Transverse colon (tissue), 4 donors: ENCODE measurements around the gene ZNF862. TPM values are rescaled to one million over a fixed set of nuclear protein-coding genes. Genes with fewer than 3 reads are reported as not detected.

Experiments
- DNase-seq: peaks from one replicate; pipeline ENCODE4 v3.0.0-alpha.2; 2019
- H3K27ac ChIP-seq, 4 donors: fragments of 200-600 bp; sonication (generic); 2 replicates each; pipeline ENCODE4 v1.5.1; 2016 to 2018; ENCODE audit warnings: inconsistent platforms in 4 of 4
- H3K27me3 ChIP-seq: fragments of 200-600 bp; sonication (generic); 2 replicates; pipeline ENCODE4 v1.5.1; 2017; ENCODE audit warnings: inconsistent platforms
- H3K36me3 ChIP-seq, 4 donors: fragments of 200-600 bp; sonication (generic); 2 replicates each; pipeline ENCODE4 v1.5.1; 2017 to 2019; ENCODE audit warnings: inconsistent platforms in 4 of 4
- H3K4me1 ChIP-seq, 4 donors: fragments of 200-600 bp; sonication (generic); 2 replicates each; pipeline ENCODE4 v1.5.1; 2017 to 2020; ENCODE audit warnings: inconsistent platforms in 4 of 4
- H3K4me3 ChIP-seq, 4 donors: fragments of 200-600 bp; sonication (generic); 1 replicate in 1 of 4; 2 replicates in 3 of 4; pipeline versions ENCODE4 v1.5.1 to v1.6.1; 2017 to 2019; ENCODE audit warnings: inconsistent platforms in 4 of 4
- H3K9me3 ChIP-seq, 2 donors: fragments of 200-600 bp; sonication (generic); 2 replicates each; pipeline ENCODE4 v1.5.1; 2017 to 2019; ENCODE audit warnings: inconsistent platforms in 2 of 2
- EP300 ChIP-seq: sonication (generic); formaldehyde crosslinking; IDR thresholded peaks from one replicate; pipeline ENCODE4 v1.6.1; 2017; ENCODE audit warnings: antibody characterized with exemption, low read depth
- POLR2A ChIP-seq: fragments of 450-650 bp; IDR thresholded peaks from one replicate; pipeline ENCODE4 v1.6.1; 2016; ENCODE audit warnings: antibody characterized with exemption, mild to moderate bottlenecking, moderate library complexity
- POLR2AphosphoS5 ChIP-seq, 3 donors: sonication (generic); formaldehyde crosslinking; IDR thresholded peaks; one replicate each; pipeline ENCODE4 v1.6.1; 2016; ENCODE audit warnings: antibody characterized with exemption in 3 of 3
- WGBS, 2 donors: methylation state at CpG; one replicate each; pipeline ENCODE4 v1.1.5; 2018; ENCODE audit warnings: low coverage in 1 of 2; 5-methylcytosine and 5-hydroxymethylcytosine counted together
- in situ Hi-C, 4 donors: fragments of 200-750 bp; cut with MboI; loops; one replicate each; pipeline versions ENCODE4 v1.15.0 to v1.15.1; 2017; ENCODE audit warnings: low sequenced_read_pairs in 3 of 4, low pct_ligation_motif_present in 1 of 4, low pct_unique_long_range_greater_than_20kb in 1 of 4
- intact Hi-C: fragments of 100-400 bp; cut with DNase I; formaldehyde crosslinking; loops from one replicate; pipeline ENCODE4 v1.15.1; 2023; ENCODE audit warnings: low total_unique reads
- total RNA-seq, 4 donors: library from RNA; depleted of rRNA; stranded (reverse); fragments of >200 nt; gene quantifications; one replicate each; pipeline ENCODE4 v1.1.0, GENCODE V29; 2016
- TF ChIP-seq, protein P1 (sequence below), 5 experiments: fragments of 200-600 bp in 3 of 5; fragments of 450-650 bp in 2 of 5; sonication (generic) in 3 of 5; IDR thresholded peaks; 1 replicate in 2 of 5; 2 replicates in 3 of 5; pipeline ENCODE4 v1.5.1; 2016 to 2017; ENCODE audit warnings: antibody characterized with exemption in 5 of 5, inconsistent platforms in 3 of 5, mild to moderate bottlenecking in 2 of 5, moderate library complexity in 1 of 5

ZNF862 gene
- total RNA-seq, 4 donors from 2014 or later = 12.7 to 23.5 (median 17.6) TPM

DNA sequence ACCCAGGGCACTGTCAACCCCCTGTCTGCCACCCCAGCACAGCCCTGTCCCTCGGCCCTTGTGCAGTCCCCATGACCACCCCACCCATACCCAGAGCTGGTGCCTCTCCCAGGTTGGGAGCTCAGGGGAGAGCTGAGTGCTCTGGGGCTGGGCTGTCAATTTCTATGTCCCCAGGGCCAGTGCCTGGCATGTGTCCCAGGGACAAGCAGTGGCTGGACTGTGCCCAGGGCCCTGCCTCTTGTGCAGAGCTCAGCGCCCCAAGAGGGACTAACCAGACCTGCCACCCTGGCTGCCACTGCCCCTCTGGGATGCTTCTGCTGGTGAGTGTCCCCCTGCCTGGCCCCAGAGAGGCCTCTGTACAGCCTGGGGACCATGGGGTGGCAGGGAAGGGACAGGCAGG lies 29.0 kb upstream of the ZNF862 start:
- WGBS, 2 donors = 55% methylated on average over 2 of the region's 2 CpGs; no CpG with 5 or more reads in 1 of the 2 donors
- H3K27ac ChIP-seq = no peak overlapping the region
- no peak for TF ChIP-seq POLR2A
- TF ChIP-seq EP300 = no peak
- TF ChIP-seq POLR2AphosphoS5 (IDR thresholded peaks at IDR 0.05) = no peak
- TF ChIP-seq, protein P1, sequence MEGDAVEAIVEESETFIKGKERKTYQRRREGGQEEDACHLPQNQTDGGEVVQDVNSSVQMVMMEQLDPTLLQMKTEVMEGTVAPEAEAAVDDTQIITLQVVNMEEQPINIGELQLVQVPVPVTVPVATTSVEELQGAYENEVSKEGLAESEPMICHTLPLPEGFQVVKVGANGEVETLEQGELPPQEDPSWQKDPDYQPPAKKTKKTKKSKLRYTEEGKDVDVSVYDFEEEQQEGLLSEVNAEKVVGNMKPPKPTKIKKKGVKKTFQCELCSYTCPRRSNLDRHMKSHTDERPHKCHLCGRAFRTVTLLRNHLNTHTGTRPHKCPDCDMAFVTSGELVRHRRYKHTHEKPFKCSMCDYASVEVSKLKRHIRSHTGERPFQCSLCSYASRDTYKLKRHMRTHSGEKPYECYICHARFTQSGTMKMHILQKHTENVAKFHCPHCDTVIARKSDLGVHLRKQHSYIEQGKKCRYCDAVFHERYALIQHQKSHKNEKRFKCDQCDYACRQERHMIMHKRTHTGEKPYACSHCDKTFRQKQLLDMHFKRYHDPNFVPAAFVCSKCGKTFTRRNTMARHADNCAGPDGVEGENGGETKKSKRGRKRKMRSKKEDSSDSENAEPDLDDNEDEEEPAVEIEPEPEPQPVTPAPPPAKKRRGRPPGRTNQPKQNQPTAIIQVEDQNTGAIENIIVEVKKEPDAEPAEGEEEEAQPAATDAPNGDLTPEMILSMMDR (IDR thresholded peaks at IDR 0.05) = no peak

DNA sequence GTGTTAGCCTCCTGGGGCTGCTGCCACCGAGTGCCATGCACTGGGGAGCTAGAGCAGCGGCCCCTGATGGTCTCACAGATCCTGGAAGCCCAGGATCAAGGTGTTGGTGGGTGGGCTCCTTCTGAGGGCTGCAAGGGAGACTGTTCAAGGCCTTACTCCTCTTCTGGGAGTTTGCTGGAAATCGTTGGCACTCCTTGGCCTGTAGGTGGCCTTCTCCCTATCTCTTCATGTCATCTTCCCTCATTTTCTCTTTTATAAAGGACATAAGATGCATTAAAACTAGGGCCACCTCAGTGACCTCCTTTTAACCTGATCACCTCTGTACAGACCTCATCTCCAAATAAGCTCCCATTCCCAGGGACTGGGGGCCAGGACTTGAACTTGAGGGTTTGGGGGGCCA lies 27.0 kb upstream of the ZNF862 start:
- DNase-seq = no peak
- intact Hi-C loops = no loop called here
- in situ Hi-C loops = no loop called here
- no peak for TF ChIP-seq EP300
- TF ChIP-seq POLR2A = no peak
- TF ChIP-seq POLR2AphosphoS5 (IDR thresholded peaks at IDR 0.05) = no peak
- TF ChIP-seq, protein P1 (IDR thresholded peaks at IDR 0.05) = no peak
- no peaks in the 10 kb centered on the region for H3K4me1 ChIP-seq
- H3K9me3 ChIP-seq = no peaks in the 10 kb centered on the region
- WGBS, 2 donors = 0 to 47% methylated on average over 1 to 3 of the region's 3 CpGs
- no peak overlapping the region for H3K4me3 ChIP-seq
- no peaks in the 10 kb centered on the region for H3K36me3 ChIP-seq
- no peaks in the 10 kb centered on the region for H3K27me3 ChIP-seq
- H3K27ac ChIP-seq = no peak overlapping the region

More for the DNA sequence above, 29.0 kb upstream of the ZNF862 start:
- Histone ChIP-seq H3K4me1 (no peaks in the 10 kb centered on the region), H3K4me3 (no peak overlapping the region), H3K36me3 (no peaks in the 10 kb centered on the region), H3K9me3 (no peaks in the 10 kb centered on the region), H3K27me3 (no peaks in the 10 kb centered on the region)
- in situ Hi-C loops = no loop called here
- intact Hi-C loops = no loop called here
- DNase-seq = no peak

DNA sequence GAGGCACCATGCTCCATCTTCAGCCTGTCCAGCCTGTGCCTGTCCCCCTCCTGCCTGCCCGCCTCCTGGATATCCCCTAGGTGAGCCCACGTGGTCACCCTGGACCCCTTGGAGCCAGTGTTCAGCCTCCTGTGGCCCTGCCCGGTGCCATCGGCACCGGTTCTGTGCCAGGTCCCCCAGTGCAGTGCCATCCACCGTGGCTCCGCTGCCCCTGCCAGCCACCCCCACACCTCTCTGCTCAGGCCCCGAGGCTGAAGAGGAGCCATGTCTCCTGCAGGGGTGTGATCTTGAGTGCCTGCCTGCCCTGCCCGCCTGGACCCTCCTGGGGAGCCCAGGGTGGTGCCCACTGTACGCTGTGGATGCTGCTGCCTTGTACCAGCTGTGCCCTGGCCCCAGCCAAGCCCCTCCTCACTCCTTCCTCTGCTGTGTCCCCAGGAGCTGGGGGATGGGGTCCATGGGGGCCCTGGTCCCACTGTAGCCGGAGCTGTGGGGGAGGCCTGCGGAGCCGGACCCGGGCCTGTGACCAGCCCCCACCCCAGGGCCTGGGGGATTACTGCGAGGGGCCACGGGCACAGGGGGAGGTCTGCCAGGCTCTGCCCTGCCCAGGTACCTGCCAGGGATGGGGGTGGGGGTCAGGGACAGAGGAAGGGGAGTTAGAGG lies 26.2 kb upstream of the ZNF862 start:
- WGBS, 2 donors = 88% methylated on average over 14 of the region's 16 CpGs; no CpG with 5 or more reads in 1 of the 2 donors
- Histone ChIP-seq H3K27ac (no peak overlapping the region), H3K27me3 (no peaks in the 10 kb centered on the region), H3K4me3 (no peak overlapping the region), H3K4me1 (no peaks in the 10 kb centered on the region), H3K36me3 (no peaks in the 10 kb centered on the region), H3K9me3 (no peaks in the 10 kb centered on the region)
- intact Hi-C loops = no loop called here
- DNase-seq = no peak
- TF ChIP-seq POLR2A (no peak), POLR2AphosphoS5 (IDR thresholded peaks at IDR 0.05) (no peak), EP300 (no peak)
- TF ChIP-seq, protein P1 (IDR thresholded peaks at IDR 0.05) = no peak
- in situ Hi-C loops = no loop called here

DNA sequence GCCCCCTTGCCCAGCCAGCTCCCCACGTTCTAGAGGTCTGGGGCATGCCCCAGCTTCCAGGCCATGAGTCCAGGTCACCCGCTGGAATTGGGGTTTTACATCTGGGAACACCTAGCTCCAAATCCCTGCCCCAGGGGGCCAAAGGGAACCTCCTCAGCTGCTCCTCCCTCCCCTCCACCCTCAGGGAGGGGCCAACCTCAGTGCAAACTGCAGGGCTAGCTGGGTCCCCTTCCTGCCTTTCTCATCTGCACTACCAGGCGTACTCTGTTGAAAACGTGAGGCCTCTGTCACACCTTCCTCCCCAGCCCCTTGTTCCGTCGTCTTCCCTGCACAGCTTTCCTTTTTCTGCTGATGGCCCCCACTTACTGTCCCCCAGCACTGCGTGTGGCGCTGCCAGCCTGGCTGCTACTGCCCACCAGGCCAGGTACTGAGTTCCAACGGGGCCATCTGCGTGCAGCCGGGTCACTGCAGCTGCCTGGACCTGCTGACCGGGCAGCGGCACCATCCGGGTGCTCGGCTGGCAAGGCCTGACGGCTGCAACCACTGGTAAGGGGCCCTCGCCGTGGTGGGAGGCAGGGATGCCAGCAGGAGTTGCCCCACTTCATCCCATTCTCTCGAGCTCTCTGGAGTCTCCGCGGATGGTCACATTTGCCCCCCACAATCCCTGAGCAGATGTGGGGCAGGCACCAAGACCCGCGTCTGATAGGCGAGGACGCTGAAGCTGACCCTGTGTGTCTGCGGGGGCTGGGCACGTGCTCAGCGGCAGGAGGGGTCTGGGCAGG lies 24.7 kb upstream of the ZNF862 start:
- 84% methylated on average over 28 of the region's 28 CpGs; no CpG with 5 or more reads in 1 of the 2 donors for WGBS, 2 donors
- no peak overlapping the region for H3K4me3 ChIP-seq
- in situ Hi-C loops = no loop called here
- H3K27ac ChIP-seq = no peak overlapping the region
- no peak for DNase-seq
- intact Hi-C loops = no loop called here
- no peaks in the 10 kb centered on the region for H3K4me1 ChIP-seq
- H3K27me3 ChIP-seq = no peaks in the 10 kb centered on the region
- H3K36me3 ChIP-seq = no peaks in the 10 kb centered on the region
- no peaks in the 10 kb centered on the region for H3K9me3 ChIP-seq
- no peak for TF ChIP-seq POLR2A
- no peak for TF ChIP-seq EP300
- TF ChIP-seq POLR2AphosphoS5 (IDR thresholded peaks at IDR 0.05) = no peak
- TF ChIP-seq, protein P1 (IDR thresholded peaks at IDR 0.05) = no peak
